Measurements from ENCODE around the gene CYP2R1. TPM values are rescaled to one million over a fixed set of nuclear protein-coding genes. Genes with fewer than 3 reads are reported as not detected.

The CYP2R1 gene
- total RNA-seq, 1 experiment from 2014 or later: 33.0 TPM

- intact Hi-C loops (cut with micrococcal nuclease; ENCODE audit: unreplicated experiment): no loop called here
- no peaks in the 10 kb centered on the region for H3K27me3 Mint-ChIP-seq (ENCODE audit: insufficient read depth, unreplicated experiment)
- peaks cover 13% of the 10 kb centered on the region for H3K4me1 Mint-ChIP-seq (ENCODE audit: low read depth, unreplicated experiment)
- H3K9me3 ChIP-seq: no peaks in the 10 kb centered on the region
- TF ChIP-seq, protein P1, sequence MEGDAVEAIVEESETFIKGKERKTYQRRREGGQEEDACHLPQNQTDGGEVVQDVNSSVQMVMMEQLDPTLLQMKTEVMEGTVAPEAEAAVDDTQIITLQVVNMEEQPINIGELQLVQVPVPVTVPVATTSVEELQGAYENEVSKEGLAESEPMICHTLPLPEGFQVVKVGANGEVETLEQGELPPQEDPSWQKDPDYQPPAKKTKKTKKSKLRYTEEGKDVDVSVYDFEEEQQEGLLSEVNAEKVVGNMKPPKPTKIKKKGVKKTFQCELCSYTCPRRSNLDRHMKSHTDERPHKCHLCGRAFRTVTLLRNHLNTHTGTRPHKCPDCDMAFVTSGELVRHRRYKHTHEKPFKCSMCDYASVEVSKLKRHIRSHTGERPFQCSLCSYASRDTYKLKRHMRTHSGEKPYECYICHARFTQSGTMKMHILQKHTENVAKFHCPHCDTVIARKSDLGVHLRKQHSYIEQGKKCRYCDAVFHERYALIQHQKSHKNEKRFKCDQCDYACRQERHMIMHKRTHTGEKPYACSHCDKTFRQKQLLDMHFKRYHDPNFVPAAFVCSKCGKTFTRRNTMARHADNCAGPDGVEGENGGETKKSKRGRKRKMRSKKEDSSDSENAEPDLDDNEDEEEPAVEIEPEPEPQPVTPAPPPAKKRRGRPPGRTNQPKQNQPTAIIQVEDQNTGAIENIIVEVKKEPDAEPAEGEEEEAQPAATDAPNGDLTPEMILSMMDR (IDR thresholded peaks at IDR 0.05; ENCODE audit: insufficient read depth in 1 of 2, low read depth in 1 of 2, low read length in 1 of 2, severe bottlenecking in 1 of 2, unreplicated experiment in 1 of 2): no peak
- H3K36me3 Mint-ChIP-seq (ENCODE audit: insufficient read depth, unreplicated experiment): peaks cover 35% of the 10 kb centered on the region
- ChIA-PET CTCF (no interaction called here), POLR2A (no interaction called here)
- H3K4me1 ChIP-seq: peaks cover 15% of the 10 kb centered on the region
- BruUV-seq (replicated peaks): no TSS peak
- no peaks in the 10 kb centered on the region for H3K27me3 ChIP-seq (replicated peaks; ENCODE audit: control insufficient read depth, insufficient read depth, low read length)
- no peak overlapping the region for H3K27ac Mint-ChIP-seq (ENCODE audit: unreplicated experiment)
- no peak for DNase-seq
- no peak overlapping the region for H3K4me3 Mint-ChIP-seq (ENCODE audit: unreplicated experiment)
- H3K4me3 ChIP-seq (ENCODE audit: low read depth, low read length): no peak overlapping the region
- H3K36me3 ChIP-seq (ENCODE audit: control insufficient read depth, insufficient read depth, low read length): no peaks in the 10 kb centered on the region
- H3K9me3 Mint-ChIP-seq (ENCODE audit: unreplicated experiment): peaks cover 11% of the 10 kb centered on the region
These were observed 10.3 kb downstream of the CYP2R1 start for GRCh38 chr11:14881576-14882193.

DNA sequence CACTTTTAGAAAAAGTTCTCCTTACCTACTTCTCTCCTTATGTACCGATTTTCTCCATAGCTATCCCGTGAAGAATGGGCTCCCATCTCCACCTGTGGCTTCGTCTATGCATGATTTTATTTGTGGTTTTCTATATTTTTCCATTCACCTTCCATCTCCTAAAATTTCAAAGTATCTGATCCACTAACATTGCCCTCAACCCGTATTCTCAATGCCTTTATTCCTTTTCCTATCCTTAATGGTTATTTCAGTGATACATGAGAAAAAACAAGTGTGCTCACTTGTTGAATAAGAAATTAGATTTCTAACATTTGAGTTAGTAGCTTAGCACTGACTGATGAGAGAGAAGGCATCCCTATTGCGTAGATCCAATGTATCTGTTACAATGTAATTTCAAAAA lies 16.9 kb downstream of the CYP2R1 start:
- H3K4me3 Mint-ChIP-seq (ENCODE audit: unreplicated experiment): no peak overlapping the region
- Histone ChIP-seq H3K9me3 (no peaks in the 10 kb centered on the region), H3K4me1 (peaks cover 5% of the 10 kb centered on the region; the same call in 1 of the 2 replicates), H3K4me3 (ENCODE audit: low read depth, low read length) (no peak overlapping the region), H3K36me3 (ENCODE audit: control insufficient read depth, insufficient read depth, low read length) (no peaks in the 10 kb centered on the region), H3K27me3 (replicated peaks; ENCODE audit: control insufficient read depth, insufficient read depth, low read length) (no peaks in the 10 kb centered on the region)
- CTCF ChIA-PET: no interaction called here
- POLR2A ChIA-PET: no interaction called here
- TF ChIP-seq, protein P1 (IDR thresholded peaks at IDR 0.05; ENCODE audit: insufficient read depth in 1 of 2, low read depth in 1 of 2, low read length in 1 of 2, severe bottlenecking in 1 of 2, unreplicated experiment in 1 of 2): no peak
- DNase-seq: no peak
- peaks cover 6% of the 10 kb centered on the region for H3K4me1 Mint-ChIP-seq (ENCODE audit: low read depth, unreplicated experiment)
- intact Hi-C loops (cut with micrococcal nuclease; ENCODE audit: unreplicated experiment): no loop called here
- H3K27ac Mint-ChIP-seq (ENCODE audit: unreplicated experiment): no peak overlapping the region
- no peaks in the 10 kb centered on the region for H3K9me3 Mint-ChIP-seq (ENCODE audit: unreplicated experiment)
- no peaks in the 10 kb centered on the region for H3K27me3 Mint-ChIP-seq (ENCODE audit: insufficient read depth, unreplicated experiment)
- BruUV-seq (replicated peaks): no TSS peak
- H3K36me3 Mint-ChIP-seq (ENCODE audit: insufficient read depth, unreplicated experiment): peaks cover 21% of the 10 kb centered on the region

DNA sequence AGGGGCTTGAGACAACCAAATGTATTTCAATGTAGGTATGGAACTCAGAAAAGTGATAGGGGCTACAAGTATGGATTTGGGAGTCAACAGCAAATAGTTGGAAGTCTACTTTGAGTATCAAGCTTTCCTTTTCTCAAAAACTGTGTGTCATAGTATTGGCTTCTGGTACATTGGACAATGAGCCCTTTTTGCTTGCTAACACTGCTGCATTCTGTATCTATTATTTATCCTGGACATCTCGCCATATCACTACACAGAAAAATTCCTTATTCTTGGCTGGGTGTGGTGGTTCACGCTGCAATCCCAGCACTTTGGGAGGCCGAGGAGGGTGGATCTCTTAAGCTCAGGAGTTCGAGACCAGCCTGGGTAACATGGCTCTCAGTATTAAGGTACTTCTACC lies 18.4 kb downstream of the CYP2R1 start:
- peaks cover 5% of the 10 kb centered on the region; the same call in 1 of the 2 replicates for H3K4me1 ChIP-seq
- intact Hi-C loops (cut with micrococcal nuclease; ENCODE audit: unreplicated experiment): no loop called here
- H3K27me3 ChIP-seq (replicated peaks; ENCODE audit: control insufficient read depth, insufficient read depth, low read length): no peaks in the 10 kb centered on the region
- H3K36me3 ChIP-seq (ENCODE audit: control insufficient read depth, insufficient read depth, low read length): no peaks in the 10 kb centered on the region
- H3K9me3 Mint-ChIP-seq (ENCODE audit: unreplicated experiment): no peaks in the 10 kb centered on the region
- no peaks in the 10 kb centered on the region for H3K9me3 ChIP-seq
- TF ChIP-seq, protein P1 (IDR thresholded peaks at IDR 0.05; ENCODE audit: insufficient read depth in 1 of 2, low read depth in 1 of 2, low read length in 1 of 2, severe bottlenecking in 1 of 2, unreplicated experiment in 1 of 2): no peak
- H3K4me1 Mint-ChIP-seq (ENCODE audit: low read depth, unreplicated experiment): peaks cover 6% of the 10 kb centered on the region
- no peak overlapping the region for H3K4me3 ChIP-seq (ENCODE audit: low read depth, low read length)
- no peak overlapping the region for H3K4me3 Mint-ChIP-seq (ENCODE audit: unreplicated experiment)
- no TSS peak for BruUV-seq (replicated peaks)
- peaks cover 20% of the 10 kb centered on the region for H3K36me3 Mint-ChIP-seq (ENCODE audit: insufficient read depth, unreplicated experiment)
- H3K27ac Mint-ChIP-seq (ENCODE audit: unreplicated experiment): no peak overlapping the region
- no peaks in the 10 kb centered on the region for H3K27me3 Mint-ChIP-seq (ENCODE audit: insufficient read depth, unreplicated experiment)
- ChIA-PET CTCF (no interaction called here), POLR2A (no interaction called here)
- no peak for DNase-seq
